Stimulated activated CD4-positive, alpha-beta T cell treated with anti-CD3 and anti-CD28 coated beads, TNF-alpha, amount 100 ng/mL, for 4 hours (primary cell): Measurements from ENCODE around the gene ELOVL2.
A peak's percentile ranks its signal among the peaks of the same experiment; 100 is the strongest.
"Not testable (repeated sequence)": the region's sequence is repeated elsewhere in the genome, so short reads cannot be mapped to it uniquely, and the experiment has no call there.

ENCODE experiments used
- DNase-seq, 3 experiments: peaks; one replicate each; pipeline ENCODE4 v3.0.0-alpha.2; 2020; ENCODE audit warnings: low read depth in 3 of 3

ELOVL2 gene, protein sequence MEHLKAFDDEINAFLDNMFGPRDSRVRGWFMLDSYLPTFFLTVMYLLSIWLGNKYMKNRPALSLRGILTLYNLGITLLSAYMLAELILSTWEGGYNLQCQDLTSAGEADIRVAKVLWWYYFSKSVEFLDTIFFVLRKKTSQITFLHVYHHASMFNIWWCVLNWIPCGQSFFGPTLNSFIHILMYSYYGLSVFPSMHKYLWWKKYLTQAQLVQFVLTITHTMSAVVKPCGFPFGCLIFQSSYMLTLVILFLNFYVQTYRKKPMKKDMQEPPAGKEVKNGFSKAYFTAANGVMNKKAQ

DNA sequence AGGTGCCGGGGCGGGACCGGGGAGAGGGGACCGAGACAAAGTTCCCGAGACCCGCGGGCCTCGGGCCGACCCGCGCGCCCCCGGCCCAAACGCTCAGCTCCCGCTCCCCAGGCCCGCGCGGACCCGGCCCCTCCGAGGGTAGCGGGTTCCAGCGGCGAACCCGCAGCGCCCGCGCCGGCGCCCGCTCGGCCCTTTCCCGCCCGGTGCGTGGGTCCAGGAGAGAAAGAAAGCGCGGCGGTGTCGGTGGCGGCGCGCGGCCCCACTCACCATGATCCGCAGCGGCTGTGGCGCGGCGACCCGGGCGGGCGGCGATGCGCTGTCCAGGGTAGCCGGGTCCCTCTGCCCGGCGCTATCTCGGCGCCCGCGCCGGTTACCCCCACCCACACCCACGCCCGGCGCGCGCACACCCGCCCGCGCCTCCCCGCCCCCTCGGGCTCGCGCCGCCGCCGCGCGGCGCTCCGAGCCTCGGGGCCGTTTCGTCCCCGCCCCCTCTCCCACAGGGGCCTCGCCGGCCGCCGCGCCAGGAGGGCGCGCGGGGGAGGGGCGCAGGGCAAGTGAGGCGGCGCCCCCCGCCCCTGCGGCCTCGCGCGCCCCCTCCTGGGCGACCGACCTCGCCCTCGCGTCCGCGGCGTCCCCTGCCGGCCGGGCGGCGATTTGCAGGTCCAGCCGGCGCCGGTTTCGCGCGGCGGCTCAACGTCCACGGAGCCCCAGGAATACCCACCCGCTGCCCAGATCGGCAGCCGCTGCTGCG, at the start of gene ELOVL2:
Gene ELOVL2 (minus strand): TSS at position 345 of the 751 bp plus-strand sequence. CDS start 75 bp downstream, at position 270.
- no peak for DNase-seq

- no peak for DNase-seq
Observed at GRCh38 chr6:11093376-11093625, 49.2 kb upstream of the ELOVL2 start.

- peak in 1 of 3 experiments; percentile 5 for DNase-seq
Observed at GRCh38 chr6:11092668-11093375, 48.7 kb upstream of the ELOVL2 start.

GRCh38 chr6:11091141-11091540, 47.0 kb upstream of the ELOVL2 start:
- DNase-seq, result not testable (repeated sequence)

- no peak for DNase-seq
Observed at GRCh38 chr6:11089695-11090094, 45.6 kb upstream of the ELOVL2 start.

DNA sequence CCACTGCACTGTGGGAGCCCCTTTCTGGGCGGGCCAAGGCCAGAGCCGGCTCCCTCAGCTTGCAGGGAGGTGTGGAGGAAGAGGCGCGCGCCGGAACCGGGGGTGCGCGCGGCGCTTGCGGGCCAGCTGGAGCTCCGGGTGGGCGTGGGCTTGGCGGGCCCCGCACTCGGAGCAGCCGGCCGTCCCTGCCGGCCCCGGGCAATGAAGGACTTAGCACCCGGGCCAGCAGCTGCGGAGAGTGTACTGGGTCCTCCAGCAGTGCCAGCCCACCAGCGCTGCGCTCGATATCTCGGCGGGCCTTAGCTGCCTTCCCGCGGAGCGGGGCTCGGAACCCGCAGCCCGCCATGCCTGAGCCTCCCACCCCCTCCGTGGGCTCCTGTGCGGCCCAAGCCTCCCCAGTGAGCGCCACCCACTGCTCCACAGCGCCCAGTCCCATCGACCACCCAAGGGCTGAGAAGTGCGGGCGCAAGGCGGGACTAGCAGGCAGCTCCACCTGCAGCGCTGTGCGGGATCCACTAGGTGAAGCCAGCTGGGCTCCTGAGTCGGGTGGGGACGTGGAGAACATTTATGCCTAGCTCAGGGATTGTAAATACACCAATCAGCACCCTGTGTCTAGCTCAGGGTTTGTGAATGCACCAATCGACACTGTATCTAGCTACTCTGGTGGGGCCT, 43.2 kb upstream of the ELOVL2 start:
- not testable (repeated sequence) for DNase-seq

- DNase-seq, result no peak
Observed at GRCh38 chr6:11085758-11086435, 41.8 kb upstream of the ELOVL2 start.

DNA sequence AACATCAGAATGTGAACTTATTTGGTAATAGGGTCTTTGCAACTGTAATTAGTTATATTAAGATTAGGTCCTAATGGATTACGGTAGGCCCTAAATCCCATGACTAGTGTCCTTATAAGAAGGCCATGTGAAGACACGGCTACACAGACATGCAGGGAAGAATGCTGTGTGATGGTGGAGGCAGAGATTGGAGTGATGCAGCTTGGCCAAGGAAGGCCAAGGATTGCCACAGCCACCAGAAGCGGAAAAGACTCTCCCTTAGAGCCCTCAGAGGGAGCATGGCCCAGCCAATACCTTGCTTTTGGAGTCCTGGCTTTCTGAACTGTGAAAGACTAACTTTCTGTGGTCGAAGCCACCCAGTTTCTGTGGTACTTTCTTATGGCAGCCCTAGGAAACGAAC, 39.9 kb upstream of the ELOVL2 start:
- DNase-seq, result no peak

DNA sequence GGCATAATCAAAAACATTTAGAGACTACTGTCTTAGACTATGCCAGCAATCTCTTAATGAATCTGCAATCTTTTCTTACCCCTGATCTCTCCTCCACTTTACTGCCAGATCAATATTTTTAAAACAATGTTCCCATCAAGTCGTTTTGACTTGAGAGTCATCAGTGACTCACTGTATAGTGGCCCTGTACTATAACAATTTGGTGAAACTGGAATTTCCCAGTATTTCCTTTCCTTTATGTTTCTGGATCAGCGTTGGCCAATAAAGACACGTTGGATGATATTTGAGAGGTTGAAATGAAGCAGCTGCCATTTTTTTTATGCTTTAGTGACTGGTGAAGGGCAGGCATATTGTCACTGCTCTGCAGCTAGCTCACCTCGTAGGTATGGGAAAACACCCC, 39.4 kb upstream of the ELOVL2 start:
- no peak for DNase-seq

DNA sequence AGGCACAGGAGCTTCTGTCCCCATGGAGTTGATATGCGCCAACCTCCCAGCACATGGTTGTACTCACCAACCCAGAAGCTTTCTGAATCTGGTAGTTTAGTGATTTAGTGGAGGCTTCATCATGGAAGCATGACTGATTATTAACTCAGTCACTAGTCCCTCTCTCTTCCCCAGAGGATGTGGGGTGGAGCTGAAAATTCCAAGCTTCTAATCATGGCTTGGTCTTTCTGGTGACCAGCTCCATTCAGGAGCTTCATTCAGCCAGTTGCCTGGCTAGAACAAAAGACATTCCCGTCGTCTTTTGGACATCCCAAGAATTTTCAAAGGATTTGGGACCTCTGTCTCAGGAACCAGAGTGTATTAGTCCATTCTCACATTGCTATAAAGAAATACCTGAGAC, 36.2 kb upstream of the ELOVL2 start:
- DNase-seq, result no peak

GRCh38 chr6:11078266-11078665, 34.2 kb upstream of the ELOVL2 start:
- DNase-seq, result no peak

DNA sequence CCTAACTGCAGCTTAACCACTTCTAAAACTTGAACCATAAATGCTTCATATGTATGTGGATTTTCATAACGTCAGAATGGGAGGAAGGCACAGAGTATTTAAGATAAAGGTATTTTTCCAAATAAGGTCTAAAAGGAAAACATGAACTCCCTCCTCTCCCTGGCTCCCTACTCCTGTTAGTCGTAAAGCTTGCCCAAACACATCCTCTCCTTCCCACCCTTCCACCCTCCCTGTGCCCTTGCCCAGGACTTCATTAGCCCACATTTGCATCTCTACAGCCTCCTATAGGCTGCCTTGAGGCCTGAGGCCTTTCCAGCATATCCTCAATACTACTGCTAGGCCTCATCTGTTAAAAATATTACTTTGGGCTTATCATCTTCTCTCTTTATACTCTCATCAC, 32.4 kb upstream of the ELOVL2 start:
- DNase-seq, result no peak

DNA sequence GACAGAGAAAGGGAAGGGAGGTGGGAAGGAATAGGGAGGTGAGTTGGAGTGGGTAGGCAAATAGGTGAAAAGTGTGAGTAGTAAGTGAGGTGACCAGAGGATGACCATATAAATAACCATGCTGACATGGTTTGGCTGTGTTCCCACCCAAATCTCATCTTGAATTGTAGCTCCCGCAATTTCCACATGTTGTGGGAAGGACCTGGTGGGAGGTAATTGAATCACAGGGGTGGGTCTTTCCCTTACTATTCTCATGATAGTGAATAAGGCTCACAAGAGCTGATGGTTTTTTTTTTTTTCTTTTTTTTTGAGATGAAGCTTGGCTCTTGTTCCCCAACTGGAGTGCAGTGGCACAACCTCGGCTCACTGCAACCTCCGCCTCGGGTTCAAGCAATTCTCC, 28.0 kb upstream of the ELOVL2 start:
- DNase-seq, result no peak

DNA sequence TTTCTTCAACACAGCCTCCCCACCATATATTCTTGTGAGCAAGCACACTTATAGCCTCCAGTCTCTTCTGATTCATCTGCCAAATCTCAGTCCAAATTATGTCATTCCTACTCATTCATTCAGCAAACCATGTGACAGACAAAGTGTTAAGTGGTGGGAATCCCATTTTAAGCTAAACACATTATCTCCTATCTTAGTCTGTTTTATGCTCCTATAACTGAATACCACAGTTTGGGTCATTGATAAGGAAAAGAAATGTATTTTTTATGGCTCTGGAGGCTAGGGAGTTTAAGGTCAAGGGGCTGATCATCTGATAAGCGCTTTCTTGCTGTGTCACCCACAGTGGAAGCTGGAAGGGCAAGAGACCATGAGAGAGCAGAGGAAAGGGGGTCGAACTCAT, 25.7 kb upstream of the ELOVL2 start:
- DNase-seq, result no peak

DNA sequence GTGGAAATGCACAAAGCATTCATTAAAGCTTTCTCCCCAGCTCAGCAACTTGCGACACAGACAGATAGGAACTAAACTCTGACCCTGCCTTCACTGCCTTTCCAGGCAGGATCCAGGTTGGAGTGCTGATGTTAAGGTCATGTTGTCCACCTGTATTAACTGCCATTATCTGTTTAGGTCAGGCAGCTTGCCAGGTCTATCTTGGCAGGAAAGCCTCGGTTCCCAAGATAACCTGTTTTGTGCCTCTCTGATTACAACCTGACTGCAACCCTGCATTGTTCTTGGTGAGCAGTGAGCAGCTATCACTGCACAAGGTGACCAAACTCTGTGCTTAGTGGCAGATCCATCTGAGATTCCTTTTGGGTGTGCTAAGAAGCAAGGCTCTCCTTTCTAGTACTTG, 23.2 kb upstream of the ELOVL2 start:
- DNase-seq, result no peak

DNA sequence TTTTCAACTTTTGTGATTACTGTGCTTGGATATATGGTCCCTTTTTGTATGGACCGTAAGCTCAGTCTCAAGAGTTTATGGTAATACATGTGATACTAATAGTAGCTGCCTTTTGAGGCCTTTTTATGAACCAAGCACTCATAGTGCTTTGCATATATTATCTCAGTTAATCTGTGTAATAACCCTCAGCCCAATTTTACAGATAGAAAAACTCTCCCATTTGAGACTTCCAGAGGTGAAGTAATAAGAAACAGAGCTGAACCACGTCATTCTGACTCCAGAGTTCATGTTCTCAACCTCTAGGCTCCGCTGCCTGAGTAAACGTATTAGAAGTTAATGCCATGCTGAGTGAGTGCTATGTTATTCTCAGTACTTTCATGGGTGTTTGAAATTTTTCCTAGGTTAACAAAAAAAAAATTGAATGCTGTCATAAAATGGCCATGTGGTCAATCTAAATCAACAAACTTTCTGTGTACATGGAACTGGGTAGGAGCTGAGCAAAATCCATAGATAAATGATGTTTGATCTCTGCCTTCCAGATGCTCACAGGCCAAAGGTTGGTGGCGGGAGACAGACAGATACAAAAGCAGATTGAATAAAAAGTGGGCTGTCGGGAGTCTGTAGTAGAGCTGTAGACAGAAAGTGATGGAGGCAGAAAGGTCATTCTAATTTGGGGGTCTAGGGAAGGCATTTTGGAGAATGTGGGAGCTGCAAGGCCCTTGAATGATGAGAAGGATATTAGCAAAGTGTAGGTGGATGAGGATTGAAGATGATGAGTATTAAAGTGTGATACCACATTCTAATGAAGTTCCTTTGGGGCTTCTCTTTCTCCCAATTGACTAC, 22.6 kb upstream of the ELOVL2 start:
- DNase-seq, result no peak

DNA sequence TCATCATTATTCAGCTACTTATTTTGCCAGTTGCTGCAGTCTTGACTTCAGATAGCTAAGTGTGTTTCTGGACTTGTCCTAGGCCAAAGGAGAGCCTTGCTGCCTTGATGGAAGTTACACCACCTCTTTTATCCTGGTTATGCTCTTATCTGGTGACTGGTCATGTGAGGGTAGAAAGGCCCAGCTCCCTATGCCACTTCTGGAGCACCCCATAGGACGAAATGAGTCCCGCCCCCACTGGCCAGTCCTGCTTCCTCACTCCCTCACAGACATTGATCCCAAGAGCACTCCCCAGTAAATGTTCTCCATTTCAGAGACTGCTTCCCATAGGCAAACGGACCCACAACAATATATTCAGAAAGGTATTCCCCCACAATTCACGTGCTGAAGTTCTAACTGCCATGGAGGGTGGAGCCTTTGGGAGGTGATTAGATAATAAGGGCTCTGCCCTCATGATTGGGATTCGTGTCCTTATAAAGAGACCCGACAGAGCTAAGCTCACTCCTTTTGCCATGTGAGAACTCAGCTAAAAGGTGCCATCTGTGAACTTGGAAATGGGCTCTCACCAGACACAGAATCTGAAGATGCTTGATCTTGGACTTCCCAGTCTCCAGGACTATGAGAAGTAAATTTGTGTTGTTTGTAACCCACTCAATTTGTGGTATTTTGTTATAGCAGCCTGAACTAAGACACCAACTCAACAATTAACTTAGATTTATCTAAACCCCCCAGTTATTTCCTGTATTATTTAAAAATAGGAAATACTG, 21.5 kb upstream of the ELOVL2 start:
- no peak for DNase-seq

DNA sequence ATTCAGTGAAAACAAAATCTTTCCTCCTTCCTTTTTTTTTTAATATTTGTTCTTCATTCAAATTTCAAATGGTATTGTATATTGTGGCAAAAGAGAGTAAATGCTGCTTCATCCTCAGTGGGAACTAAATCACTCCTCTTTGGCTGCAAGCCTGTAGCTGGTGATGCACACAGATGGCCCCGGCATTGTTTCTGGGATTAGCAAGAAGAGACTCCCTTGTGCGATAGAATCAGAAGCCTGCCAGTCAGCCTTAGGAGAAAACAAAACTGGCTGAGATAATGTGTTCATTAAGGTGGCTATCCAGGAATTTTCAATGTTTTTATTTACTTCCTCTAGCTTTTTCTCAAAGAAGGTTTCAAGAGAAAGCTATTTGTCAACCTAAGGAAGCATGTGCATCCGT, 20.7 kb upstream of the ELOVL2 start:
- DNase-seq, result no peak

DNA sequence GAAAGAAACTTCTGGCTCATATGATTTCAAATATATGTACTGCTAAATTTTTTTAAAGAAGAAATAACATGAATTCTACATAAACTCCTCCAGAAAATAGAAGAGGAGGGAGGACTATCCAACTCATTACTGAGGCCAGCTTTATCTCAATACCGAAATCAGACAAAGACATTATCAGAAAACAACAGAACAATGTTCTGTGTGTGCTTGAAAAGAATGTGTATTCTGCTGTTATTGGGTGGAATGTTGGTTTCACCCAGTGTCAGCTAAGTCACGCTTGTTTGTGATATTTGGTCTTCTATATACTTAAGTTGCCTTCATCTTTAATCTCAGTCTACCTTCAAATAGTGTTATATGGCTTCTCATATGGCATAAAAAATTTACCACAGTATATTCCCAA, 18.6 kb upstream of the ELOVL2 start:
- DNase-seq, result no peak

- DNase-seq, result no peak
Observed at GRCh38 chr6:11062083-11062482, 18.0 kb upstream of the ELOVL2 start.
